H9 (cell line): ENCODE results near the gene SYT7. TPM values are rescaled to one million over a fixed set of nuclear protein-coding genes. Genes with fewer than 3 reads are reported as not detected.

ENCODE experiments used
- DNase-seq: peaks from one replicate; pipeline ENCODE4 v3.0.0-alpha.2; 2017
- H2AFZ ChIP-seq: one replicate; pipeline ENCODE4 v1.6.1; 2013; ENCODE audit warnings: mild to moderate bottlenecking, low read length, control low read depth, moderate library complexity
- H2AK5ac ChIP-seq: 2 replicates; pipeline ENCODE4 v1.6.1; 2013; ENCODE audit warnings: low read length, control low read depth, mixed read lengths; ENCODE audit not compliant: insufficient read length
- H2BK120ac ChIP-seq: one replicate; pipeline ENCODE4 v1.6.1; 2013; ENCODE audit warnings: low read depth, mild to moderate bottlenecking, low read length, control low read depth, inconsistent platforms; ENCODE audit not compliant: poor library complexity, severe bottlenecking
- H2BK12ac ChIP-seq: 2 replicates; pipeline ENCODE4 v1.6.1; 2013; ENCODE audit warnings: low read length, control low read depth, mixed read lengths, low read depth; ENCODE audit not compliant: insufficient read length
- H2BK15ac ChIP-seq: 2 replicates; pipeline ENCODE4 v1.6.1; 2013; ENCODE audit warnings: low read depth, low read length, control low read depth
- H2BK20ac ChIP-seq: one replicate; pipeline ENCODE4 v1.6.1; 2013; ENCODE audit warnings: low read depth, mild to moderate bottlenecking, low read length, control low read depth, inconsistent platforms; ENCODE audit not compliant: poor library complexity, severe bottlenecking
- H2BK5ac ChIP-seq: 2 replicates; pipeline ENCODE4 v1.6.1; 2013; ENCODE audit warnings: low read length, control low read depth, mixed read lengths; ENCODE audit not compliant: insufficient read length
- H3K14ac ChIP-seq: 2 replicates; pipeline ENCODE4 v1.6.1; 2013; ENCODE audit warnings: low read length, control low read depth; ENCODE audit not compliant: insufficient read depth
- H3K18ac ChIP-seq: 2 replicates; pipeline ENCODE4 v1.6.1; 2013; ENCODE audit warnings: low read depth, mild to moderate bottlenecking, mixed read lengths, low read length, control low read depth; ENCODE audit not compliant: insufficient read length
- H3K23ac ChIP-seq: 2 replicates; pipeline ENCODE4 v1.6.1; 2013; ENCODE audit warnings: low read length, control low read depth, mixed read lengths, low read depth; ENCODE audit not compliant: insufficient read length
- H3K23me2 ChIP-seq: 2 replicates; pipeline ENCODE4 v1.6.1; 2013; ENCODE audit warnings: low read depth, mild to moderate bottlenecking, mixed read lengths, low read length, control low read depth; ENCODE audit not compliant: insufficient read length, poor library complexity, severe bottlenecking
- H3K27ac ChIP-seq: 2 replicates; pipeline ENCODE4 v1.5.1; 2013; ENCODE audit warnings: low read length, control low read depth, mixed read lengths, low read depth; ENCODE audit not compliant: insufficient read length
- H3K27me3 ChIP-seq: 2 replicates; pipeline ENCODE4 v1.6.1; 2013; ENCODE audit warnings: low read length, control low read depth, inconsistent platforms; ENCODE audit not compliant: insufficient read depth
- H3K4ac ChIP-seq: 2 replicates; pipeline ENCODE4 v1.6.1; 2013; ENCODE audit warnings: low read depth, mild to moderate bottlenecking, control low read depth, inconsistent platforms, low read length, moderate library complexity
- H3K4me1 ChIP-seq: 2 replicates; pipeline ENCODE4 v1.6.1; 2013; ENCODE audit warnings: low read length, control low read depth, inconsistent platforms; ENCODE audit not compliant: insufficient read depth
- H3K4me2 ChIP-seq: 2 replicates; pipeline ENCODE4 v1.6.1; 2013; ENCODE audit warnings: low read length, control low read depth, mixed read lengths; ENCODE audit not compliant: insufficient read length, insufficient read depth
- H3K56ac ChIP-seq: 2 replicates; pipeline ENCODE4 v1.6.1; 2013; ENCODE audit warnings: low read depth, mild to moderate bottlenecking, mixed read lengths, low read length, control low read depth; ENCODE audit not compliant: insufficient read length
- H3K79me1 ChIP-seq: 2 replicates; pipeline ENCODE4 v1.6.1; 2013; ENCODE audit warnings: low read depth, mild to moderate bottlenecking, moderate library complexity, low read length, control low read depth, inconsistent platforms; ENCODE audit not compliant: insufficient read depth, poor library complexity, severe bottlenecking
- H3K79me2 ChIP-seq: 2 replicates; pipeline ENCODE4 v1.6.1; 2013; ENCODE audit warnings: low read length, control low read depth, inconsistent platforms; ENCODE audit not compliant: insufficient read depth
- H3K9ac ChIP-seq: 2 replicates; pipeline ENCODE4 v1.6.1; 2013; ENCODE audit warnings: low read length, control low read depth, mixed read lengths; ENCODE audit not compliant: insufficient read length; ENCODE audit errors: extremely low read depth
- H3K9me3 ChIP-seq: one replicate; pipeline ENCODE4 v1.6.1; 2013; ENCODE audit warnings: low read depth, low read length, inconsistent platforms; ENCODE audit not compliant: control insufficient read depth
- H3T11ph ChIP-seq: one replicate; pipeline ENCODE4 v1.6.1; 2013; ENCODE audit warnings: mild to moderate bottlenecking, low read length, control low read depth, inconsistent platforms
- H4K20me1 ChIP-seq: one replicate; pipeline ENCODE4 v1.6.1; 2013; ENCODE audit not compliant: control insufficient read depth, insufficient read length, insufficient read depth
- H4K5ac ChIP-seq: 2 replicates; pipeline ENCODE4 v1.6.1; 2013; ENCODE audit warnings: low read depth, mild to moderate bottlenecking, mixed read lengths, low read length, control low read depth; ENCODE audit not compliant: insufficient read length
- H4K8ac ChIP-seq: replicated peaks from 2 replicates; pipeline ENCODE4 v1.6.1; 2013; ENCODE audit warnings: low read length, control low read depth, mixed read lengths, low read depth; ENCODE audit not compliant: insufficient read length
- H4K91ac ChIP-seq: 2 replicates; pipeline ENCODE4 v1.6.1; 2013; ENCODE audit warnings: low read depth, mild to moderate bottlenecking, moderate library complexity, mixed read lengths, low read length, control low read depth; ENCODE audit not compliant: insufficient read length
- H3K27ac Mint-ChIP-seq, 3 experiments: 2 replicates in 2 of 3; 3 replicates in 1 of 3; pipeline ENCODE4 v1.8.0; 2020 to 2021; ENCODE audit warnings: mixed read lengths in 3 of 3, mild to moderate bottlenecking in 1 of 3, moderate library complexity in 1 of 3
- H3K27me3 Mint-ChIP-seq: 2 replicates; pipeline ENCODE4 v1.8.0; 2021; ENCODE audit warnings: low read depth, mild to moderate bottlenecking, moderate library complexity, mixed read lengths
- H3K36me3 Mint-ChIP-seq, 3 experiments: 2 replicates in 2 of 3; 3 replicates in 1 of 3; pipeline ENCODE4 v1.8.0; 2020 to 2021; ENCODE audit warnings: low read depth in 3 of 3, mixed read lengths in 3 of 3; ENCODE audit not compliant: insufficient read depth in 1 of 3
- H3K4me1 Mint-ChIP-seq, 2 experiments: 2 replicates each; pipeline ENCODE4 v1.8.0; 2020; ENCODE audit warnings: mixed read lengths in 2 of 2
- H3K4me3 Mint-ChIP-seq, 2 experiments: 2 replicates in 1 of 2; 3 replicates in 1 of 2; pipeline ENCODE4 v1.8.0; 2020 to 2021; ENCODE audit warnings: mild to moderate bottlenecking in 2 of 2, mixed read lengths in 2 of 2, moderate library complexity in 1 of 2
- H3K9me3 Mint-ChIP-seq, 2 experiments: 2 replicates in 1 of 2; 3 replicates in 1 of 2; pipeline ENCODE4 v1.8.0; 2020; ENCODE audit warnings: mild to moderate bottlenecking in 2 of 2, mixed read lengths in 2 of 2, moderate library complexity in 1 of 2
- WGBS: extraction: QIAGEN DNeasy Blood & Tissue Kit; methylation state at CpG from one replicate; pipeline ENCODE4 v1.1.7; 2013; ENCODE audit warnings: missing lambda C conversion rate, low lambda C conversion rate, mixed read lengths; ENCODE audit not compliant: insufficient read length; ENCODE audit errors: extremely low coverage; 5-methylcytosine and 5-hydroxymethylcytosine counted together
- total RNA-seq: library from RNA; stranded (reverse); gene quantifications from 2 replicates; pipeline ENCODE4 v1.2.1, GENCODE V29; 2021
- TF ChIP-seq, protein P1 (sequence below): fragments of 200-600 bp; sonication (generic); conservative IDR thresholded peaks from 3 replicates; pipeline ENCODE4 v1.8.0; 2021; ENCODE audit warnings: antibody characterized with exemption, mild to moderate bottlenecking

Gene SYT7
- total RNA-seq, 1 experiment from 2014 or later, result 8.8 TPM

DNA sequence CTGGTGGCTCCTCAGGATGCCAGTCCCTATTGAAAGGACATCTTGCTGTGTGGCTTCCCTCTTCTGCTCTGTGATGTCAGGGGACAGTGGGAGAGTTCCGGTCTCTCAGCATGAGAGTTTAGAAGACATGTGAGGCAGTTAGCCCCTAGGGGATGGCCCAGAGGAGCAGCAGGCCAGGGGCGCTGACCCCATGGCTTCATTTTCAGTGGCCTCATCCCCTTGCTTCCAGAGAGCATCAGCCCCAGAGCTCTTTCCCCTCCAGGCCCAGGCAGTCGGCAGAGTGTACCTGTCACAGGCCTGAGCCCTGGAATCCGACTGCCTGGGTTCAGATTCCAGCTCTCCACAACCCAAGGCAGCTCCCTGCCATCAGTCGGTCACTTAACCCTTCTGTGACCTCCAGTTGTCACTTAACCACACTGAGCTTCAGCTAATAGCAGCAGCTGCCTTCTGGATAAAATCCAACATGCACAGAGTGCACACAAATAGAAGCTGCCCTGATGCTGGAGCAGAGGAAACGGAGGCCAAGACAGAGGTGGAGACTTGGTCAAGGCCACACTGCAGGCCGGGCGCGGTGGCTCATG, 86.4 kb downstream of the SYT7 start:
- TF ChIP-seq, protein P1, sequence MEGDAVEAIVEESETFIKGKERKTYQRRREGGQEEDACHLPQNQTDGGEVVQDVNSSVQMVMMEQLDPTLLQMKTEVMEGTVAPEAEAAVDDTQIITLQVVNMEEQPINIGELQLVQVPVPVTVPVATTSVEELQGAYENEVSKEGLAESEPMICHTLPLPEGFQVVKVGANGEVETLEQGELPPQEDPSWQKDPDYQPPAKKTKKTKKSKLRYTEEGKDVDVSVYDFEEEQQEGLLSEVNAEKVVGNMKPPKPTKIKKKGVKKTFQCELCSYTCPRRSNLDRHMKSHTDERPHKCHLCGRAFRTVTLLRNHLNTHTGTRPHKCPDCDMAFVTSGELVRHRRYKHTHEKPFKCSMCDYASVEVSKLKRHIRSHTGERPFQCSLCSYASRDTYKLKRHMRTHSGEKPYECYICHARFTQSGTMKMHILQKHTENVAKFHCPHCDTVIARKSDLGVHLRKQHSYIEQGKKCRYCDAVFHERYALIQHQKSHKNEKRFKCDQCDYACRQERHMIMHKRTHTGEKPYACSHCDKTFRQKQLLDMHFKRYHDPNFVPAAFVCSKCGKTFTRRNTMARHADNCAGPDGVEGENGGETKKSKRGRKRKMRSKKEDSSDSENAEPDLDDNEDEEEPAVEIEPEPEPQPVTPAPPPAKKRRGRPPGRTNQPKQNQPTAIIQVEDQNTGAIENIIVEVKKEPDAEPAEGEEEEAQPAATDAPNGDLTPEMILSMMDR, result no peak

More for the DNA sequence above, 86.4 kb downstream of the SYT7 start:
- no peak overlapping the region for H4K91ac ChIP-seq
- H4K20me1 ChIP-seq, result no peaks in the 10 kb centered on the region
- no peak overlapping the region for H3K23ac ChIP-seq
- H3K27me3 ChIP-seq, result no peaks in the 10 kb centered on the region
- H3K18ac ChIP-seq, result no peak overlapping the region
- no peak overlapping the region for H3T11ph ChIP-seq
- no peak overlapping the region for H3K27ac ChIP-seq
- no peak overlapping the region for H4K8ac ChIP-seq
- no peak overlapping the region for H2BK15ac ChIP-seq
- Mint-ChIP-seq H3K27me3 (peaks cover 14% of the 10 kb centered on the region), H3K4me3 (no peak overlapping the region), H3K9me3 (no peaks in the 10 kb centered on the region), H3K27ac (no peak overlapping the region; a peak in 1 of 7 replicates), H3K4me1 (peaks cover 13 to 17% of the 10 kb centered on the region in 2 experiments), H3K36me3 (no peaks in the 10 kb centered on the region; a peak in 1 of 7 replicates)
- H3K79me2 ChIP-seq, result no peaks in the 10 kb centered on the region
- H2BK5ac ChIP-seq, result no peak overlapping the region
- H3K9ac ChIP-seq, result no peak overlapping the region
- no peak overlapping the region for H3K14ac ChIP-seq
- H4K5ac ChIP-seq, result no peak overlapping the region
- no peak overlapping the region for H3K56ac ChIP-seq
- no peak for DNase-seq
- H2BK120ac ChIP-seq, result no peak overlapping the region
- no peak overlapping the region for H2BK20ac ChIP-seq
- H3K4me1 ChIP-seq, result peaks cover 3% of the 10 kb centered on the region; the same call in 1 of the 2 replicates
- H3K9me3 ChIP-seq, result no peaks in the 10 kb centered on the region
- no peak overlapping the region for H2BK12ac ChIP-seq
- H3K79me1 ChIP-seq, result no peaks in the 10 kb centered on the region
- no peak overlapping the region for H3K4me2 ChIP-seq
- no CpG with 5 or more reads among the region's 9 CpGs for WGBS
- no peak overlapping the region for H3K4ac ChIP-seq
- H2AK5ac ChIP-seq, result no peak overlapping the region
- H2AFZ ChIP-seq, result no peak overlapping the region
- H3K23me2 ChIP-seq, result no peaks in the 10 kb centered on the region
